Measurements from ENCODE around the gene HGS.

The HGS gene

GRCh38 chr17:81700353-81701287 is 16.8 kb downstream of the HGS start:
- H3K79me2 ChIP-seq (ENCODE audit: control insufficient read depth, low read length) = peaks cover 86% of the 10 kb centered on the region

GRCh38 chr17:81701288-81702071 is 17.7 kb downstream of the HGS start:
- H3K4me2 ChIP-seq (ENCODE audit: low read length) = peak overlapping the region; percentile 69
- peaks cover 90% of the 10 kb centered on the region for H3K79me2 ChIP-seq (ENCODE audit: control insufficient read depth, low read length)
- H3K4me1 ChIP-seq (ENCODE audit: control insufficient read depth, low read length) = peaks cover 22% of the 10 kb centered on the region
- no peaks in the 10 kb centered on the region for H3K9me2 ChIP-seq (replicated peaks; ENCODE audit: control insufficient read depth, low read length)
- H3K9me3 ChIP-seq (ENCODE audit: control insufficient read depth, insufficient read depth, low read length) = no peaks in the 10 kb centered on the region
- H3K27me3 ChIP-seq (ENCODE audit: control insufficient read depth, low read length) = no peaks in the 10 kb centered on the region
- TF ChIP-seq CTCF (IDR thresholded peaks at IDR 0.05; ENCODE audit: low read depth, low read length, poor library complexity, severe bottlenecking) (no peak), EZH2phosphoT487 (IDR thresholded peaks at IDR 0.05; ENCODE audit: borderline replicate concordance, low read length) (no peak)
- H3K4me3 ChIP-seq (ENCODE audit: low read length) = peak overlapping the region; percentile 89
- H3F3A ChIP-seq (ENCODE audit: control insufficient read depth, insufficient read depth) = peaks cover 5% of the 10 kb centered on the region; the same call in 1 of the 2 replicates
- H3K36me3 ChIP-seq (ENCODE audit: control insufficient read depth, low read length) = peaks cover 90% of the 10 kb centered on the region
- peaks cover 17% of the 10 kb centered on the region; the same call in 1 of the 2 replicates for H4K20me1 ChIP-seq (ENCODE audit: control insufficient read depth, insufficient read depth, low read depth, low read length)
- peak overlapping the region; percentile 79 for H3K27ac ChIP-seq (ENCODE audit: low read depth, low read length)

More at GRCh38 chr17:81700353-81701287, 16.8 kb downstream of the HGS start:
- Histone ChIP-seq H3K27me3 (ENCODE audit: control insufficient read depth, low read length) (no peaks in the 10 kb centered on the region), H3K36me3 (ENCODE audit: control insufficient read depth, low read length) (peaks cover 90% of the 10 kb centered on the region), H3F3A (ENCODE audit: control insufficient read depth, insufficient read depth) (peaks cover 5% of the 10 kb centered on the region; the same call in 1 of the 2 replicates), H3K9me3 (ENCODE audit: control insufficient read depth, insufficient read depth, low read length) (no peaks in the 10 kb centered on the region), H3K27ac (ENCODE audit: low read depth, low read length) (no peak overlapping the region), H4K20me1 (ENCODE audit: control insufficient read depth, insufficient read depth, low read depth, low read length) (peaks cover 17% of the 10 kb centered on the region; the same call in 1 of the 2 replicates), H3K4me2 (ENCODE audit: low read length) (peak overlapping the region; percentile 69), H3K4me3 (ENCODE audit: low read length) (peak overlapping the region; percentile 89), H3K4me1 (ENCODE audit: control insufficient read depth, low read length) (peaks cover 22% of the 10 kb centered on the region), H3K9me2 (replicated peaks; ENCODE audit: control insufficient read depth, low read length) (no peaks in the 10 kb centered on the region)
- TF ChIP-seq EZH2phosphoT487 (IDR thresholded peaks at IDR 0.05; ENCODE audit: borderline replicate concordance, low read length) (no peak), CTCF (IDR thresholded peaks at IDR 0.05; ENCODE audit: low read depth, low read length, poor library complexity, severe bottlenecking) (no peak)

GRCh38 chr17:81702934-81703746 is 19.3 kb downstream of the HGS start, which contains the start of gene MRPL12:
MRPL12 (plus strand) TSS chr17:81703367; CDS start chr17:81703502, 135 bp downstream.
- Histone ChIP-seq H3F3A (ENCODE audit: control insufficient read depth, insufficient read depth) (peaks cover 5% of the 10 kb centered on the region; the same call in 1 of the 2 replicates), H4K20me1 (ENCODE audit: control insufficient read depth, insufficient read depth, low read depth, low read length) (peaks cover 17% of the 10 kb centered on the region; the same call in 1 of the 2 replicates), H3K4me2 (ENCODE audit: low read length) (peak within 1 kb of the TSS; percentile 69), H3K79me2 (ENCODE audit: control insufficient read depth, low read length) (peaks cover 95% of the 10 kb centered on the region), H3K4me3 (ENCODE audit: low read length) (peak within 1 kb of the TSS; percentile 89), H3K27ac (ENCODE audit: low read depth, low read length) (peak within 1 kb of the TSS; percentile 79), H3K36me3 (ENCODE audit: control insufficient read depth, low read length) (peaks cover 90% of the 10 kb centered on the region), H3K4me1 (ENCODE audit: control insufficient read depth, low read length) (peaks cover 22% of the 10 kb centered on the region), H3K9me3 (ENCODE audit: control insufficient read depth, insufficient read depth, low read length) (no peaks in the 10 kb centered on the region), H3K9me2 (replicated peaks; ENCODE audit: control insufficient read depth, low read length) (no peaks in the 10 kb centered on the region), H3K27me3 (ENCODE audit: control insufficient read depth, low read length) (no peaks in the 10 kb centered on the region)
- no peak for TF ChIP-seq CTCF (IDR thresholded peaks at IDR 0.05; ENCODE audit: low read depth, low read length, poor library complexity, severe bottlenecking)
- TF ChIP-seq EZH2phosphoT487 (IDR thresholded peaks at IDR 0.05; ENCODE audit: borderline replicate concordance, low read length) = no peak

Data from DOHH2 (cell line).